H1 (cell line): ENCODE measurements around the gene PMEPA1. TPM values are rescaled to one million over a fixed set of nuclear protein-coding genes. Genes with fewer than 3 reads are reported as not detected.

Source experiments
- CREB1 ChIP-seq: IDR thresholded peaks from 2 replicates; pipeline ENCODE4 v1.6.1; 2012; ENCODE audit warnings: inconsistent platforms
- POLR2AphosphoS5 ChIP-seq: IDR thresholded peaks from 2 replicates; pipeline ENCODE4 v1.6.1; 2011; ENCODE audit warnings: low read depth, low read length
- POU5F1 ChIP-seq: IDR thresholded peaks from 2 replicates; pipeline ENCODE4 v1.6.1; 2011; ENCODE audit warnings: low read depth, mild to moderate bottlenecking, low read length, moderate library complexity
- SP1 ChIP-seq: IDR thresholded peaks from 2 replicates; pipeline ENCODE4 v1.6.1; 2011; ENCODE audit warnings: low read depth, low read length
- polyA plus RNA-seq, 7 experiments: library from polyadenylated mRNA; depleted of rRNA in 3 of 7; stranded (reverse) in 5 of 7; unstranded in 2 of 7; fragments of >200 nt in 5 of 7; fragments of 200-250 nt in 2 of 7; gene quantifications; 1 replicate in 5 of 7; 2 replicates in 1 of 7; 4 replicates in 1 of 7; pipeline versions ENCODE4 v1.2.1 to v1.2.3, GENCODE V29; 2011 to 2013; ENCODE audit warnings: missing spikeins in 2 of 7, mixed read lengths in 2 of 7
- total RNA-seq: library from RNA; stranded (reverse); fragmentation: NEBNext Ultra II Directional; extraction: Animal tissue kit (Norgen Biotek cat#: 25700); gene quantifications from 2 replicates; pipeline ENCODE4 v1.2.1, GENCODE V29; 2021
- TF ChIP-seq, protein P1 (sequence below): IDR thresholded peaks from 2 replicates; pipeline ENCODE4 v1.6.1; 2012; ENCODE audit warnings: inconsistent platforms

The PMEPA1 gene
- total and polyA plus RNA-seq, 2 of the 8 experiments (the other 6 are each of a cell fraction or from before 2014, with no cell fraction given), result 12.7 to 20.5 TPM

GRCh38 chr20:57707849-57708693 lies 1.7 kb downstream of the PMEPA1 start (continued):
- TF ChIP-seq CREB1 (no peak), POLR2AphosphoS5 (no peak), POU5F1 (no peak), SP1 (no peak)
- TF ChIP-seq, protein P1, sequence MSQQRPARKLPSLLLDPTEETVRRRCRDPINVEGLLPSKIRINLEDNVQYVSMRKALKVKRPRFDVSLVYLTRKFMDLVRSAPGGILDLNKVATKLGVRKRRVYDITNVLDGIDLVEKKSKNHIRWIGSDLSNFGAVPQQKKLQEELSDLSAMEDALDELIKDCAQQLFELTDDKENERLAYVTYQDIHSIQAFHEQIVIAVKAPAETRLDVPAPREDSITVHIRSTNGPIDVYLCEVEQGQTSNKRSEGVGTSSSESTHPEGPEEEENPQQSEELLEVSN, result no peak
